Vein endothelial cell (primary cell): ENCODE measurements around the gene CATSPERD. TPM values are rescaled to one million over a fixed set of nuclear protein-coding genes. Genes with fewer than 3 reads are reported as not detected.

Source experiments
- total RNA-seq: library from RNA; depleted of rRNA; stranded (reverse); fragments of >200 nt; gene quantifications from 2 replicates; pipeline ENCODE4 v1.2.3, GENCODE V29; 2012

CATSPERD gene
- not detected in 2 replicates for total RNA-seq

GRCh38 chr19:5719961-5720790, at the start of gene CATSPERD, which contains the start of gene LONP1:
CATSPERD (plus strand) TSS chr19:5720637; CDS start chr19:5720738, 101 bp downstream.
LONP1 (minus strand) TSS chr19:5720146; CDS start chr19:5720132, 14 bp downstream.

GRCh38 chr19:5680437-5681368, 39.7 kb upstream of the CATSPERD start, which contains the start of the genes HSD11B1L and MICOS13:
HSD11B1L (plus strand) TSS chr19:5681027; CDS start chr19:5684833, 3,806 bp downstream.
MICOS13 (minus strand) TSS chr19:5680516; CDS start chr19:5680486, 30 bp downstream.

GRCh38 chr19:5690125-5690954, 30.1 kb upstream of the CATSPERD start, which contains the start of gene RPL36:
RPL36 (plus strand) TSS chr19:5690295; CDS start chr19:5690508, 213 bp downstream.

GRCh38 chr19:5784581-5785147, 64.2 kb downstream of the CATSPERD start, which contains the start of gene PRR22:
PRR22 (minus strand) TSS chr19:5784746; CDS start chr19:5784660, 86 bp downstream.

GRCh38 chr19:5790559-5791520, 70.4 kb downstream of the CATSPERD start, which contains the start of gene DUS3L:
DUS3L (minus strand) TSS chr19:5791163; CDS start chr19:5791141, 22 bp downstream.

DNA sequence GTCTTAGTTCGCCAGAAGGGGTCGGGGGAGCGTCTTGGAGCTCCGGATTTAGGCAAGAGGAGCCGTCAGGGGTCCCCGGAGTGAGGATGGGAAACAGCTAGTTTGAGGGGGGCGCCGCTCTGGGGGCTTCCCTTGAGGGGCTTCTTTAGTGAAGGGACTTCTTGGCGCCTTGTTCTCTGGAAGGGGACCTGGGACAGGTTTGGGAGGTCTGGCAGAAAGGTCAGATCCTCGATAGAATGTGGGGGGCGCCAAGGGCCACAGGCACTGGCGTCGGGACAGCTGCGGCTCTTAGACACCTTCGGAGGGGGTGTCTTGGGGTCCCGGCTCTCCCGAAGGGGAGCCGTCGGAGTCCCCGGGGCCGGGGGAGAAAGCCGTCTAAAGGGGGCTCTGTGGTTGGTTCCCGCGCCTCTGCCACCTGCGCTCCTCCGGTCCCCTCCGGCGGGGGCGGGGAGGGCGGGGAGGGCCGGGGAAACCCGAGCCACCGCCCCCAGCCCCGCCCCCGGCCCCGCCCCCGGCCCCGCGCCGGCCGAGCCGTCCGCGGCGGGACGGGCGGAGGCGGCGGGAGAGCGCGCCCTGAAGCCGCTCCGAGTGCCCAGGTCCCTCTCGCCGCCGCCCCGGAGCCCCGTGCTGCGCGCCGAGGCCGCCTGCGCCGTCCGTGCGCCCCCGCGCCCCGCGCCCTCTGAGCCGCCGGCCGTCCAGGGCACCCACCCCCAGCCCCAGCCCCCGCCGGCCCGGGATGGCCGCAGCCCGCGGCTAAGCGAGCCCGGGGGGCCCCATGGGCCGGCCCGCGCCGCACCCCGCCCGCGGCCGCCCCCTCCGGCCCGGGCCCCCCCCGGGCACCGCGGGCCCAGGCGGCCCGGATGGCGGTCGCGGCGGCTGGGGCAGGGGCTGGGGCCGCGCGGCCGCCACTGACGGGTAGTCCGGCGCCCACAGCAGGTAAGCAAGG, 84.4 kb downstream of the CATSPERD start, which contains the start of gene NRTN:
Gene NRTN (plus strand): TSS at position 552 of the 946 bp plus-strand sequence. CDS start 19,099 bp downstream, outside the sequence.

Other genes with a start within 250 kb of the CATSPERD start
- gene TINCR, start 152.7 kb upstream of the CATSPERD start, total RNA-seq, result 0.29 TPM in 1 of 2 replicates, not detected in the other
- gene SAFB2, start 97.9 kb upstream of the CATSPERD start, total RNA-seq, result 32.0 and 48.5 TPM in 2 replicates
- 45.4 and 51.1 TPM in 2 replicates for gene SAFB, start 97.6 kb upstream of the CATSPERD start, total RNA-seq
- 26.4 and 31.4 TPM in 2 replicates for gene MICOS13, start 40.1 kb upstream of the CATSPERD start, total RNA-seq
- 6.6 and 12.1 TPM in 2 replicates for gene HSD11B1L, start 39.6 kb upstream of the CATSPERD start, total RNA-seq
- gene RPL36, start 30.3 kb upstream of the CATSPERD start, total RNA-seq, result 286 and 384 TPM in 2 replicates
- 67.2 and 71.9 TPM in 2 replicates for gene LONP1, start 491 bp upstream of the CATSPERD start, total RNA-seq
- 0.57 and 0.65 TPM in 2 replicates for gene PRR22, start 64.1 kb downstream of the CATSPERD start, total RNA-seq
- gene DUS3L, start 70.5 kb downstream of the CATSPERD start, total RNA-seq, result 32.0 and 37.2 TPM in 2 replicates
- not detected in 2 replicates for gene NRTN, start 84.4 kb downstream of the CATSPERD start, total RNA-seq
- gene FUT6, start 119.1 kb downstream of the CATSPERD start, total RNA-seq, result not detected in 2 replicates
- gene FUT3, start 130.8 kb downstream of the CATSPERD start, total RNA-seq, result not detected in 2 replicates
- not detected in 2 replicates for gene FUT5, start 149.9 kb downstream of the CATSPERD start, total RNA-seq
- gene NDUFA11, start 183.2 kb downstream of the CATSPERD start, total RNA-seq, result 321 and 385 TPM in 2 replicates
- gene VMAC, start 184.2 kb downstream of the CATSPERD start, total RNA-seq, result 6.9 and 9.1 TPM in 2 replicates
- gene CAPS, start 193.6 kb downstream of the CATSPERD start, total RNA-seq, result 2.3 and 2.5 TPM in 2 replicates